Activated CD8-positive, alpha-beta memory T cell treated with anti-CD3 and anti-CD28 coated beads, Interleukin-2, amount 10 ng/mL, durations not matched to agents 7 days and 5 days (primary cell): ENCODE data around the gene ELAC2. TPM values are rescaled to one million over a fixed set of nuclear protein-coding genes. Genes with fewer than 3 reads are reported as not detected.

ENCODE experiments used
- ATAC-seq: fragments of 150-1000 bp; cut with Tn5 transposase; one replicate; pipeline ENCODE4 v1.10.0; 2021; ENCODE audit warnings: moderate library complexity
- CTCF ChIA-PET: fragments of 350-600 bp; sonication (Branson Sonifier 250); formaldehyde crosslinking; loops from one replicate; lab custom pipeline; 2021; ENCODE audit warnings: antibody characterized with exemption; lab: Charles Lee
- DNase-seq: peaks from one replicate; pipeline ENCODE4 v3.0.0-alpha.2; 2020
- H3K27ac Mint-ChIP-seq: one replicate; pipeline ENCODE4 v1.8.0; 2021; ENCODE audit warnings: mild to moderate bottlenecking, mixed read lengths
- H3K27me3 Mint-ChIP-seq: one replicate; pipeline ENCODE4 v1.8.0; 2021; ENCODE audit warnings: mixed read lengths
- H3K36me3 Mint-ChIP-seq: one replicate; pipeline ENCODE4 v1.8.0; 2021; ENCODE audit warnings: mild to moderate bottlenecking, mixed read lengths
- H3K4me1 Mint-ChIP-seq: one replicate; pipeline ENCODE4 v1.8.0; 2021; ENCODE audit warnings: mixed read lengths
- H3K4me3 Mint-ChIP-seq: one replicate; pipeline ENCODE4 v1.8.0; 2021; ENCODE audit warnings: mild to moderate bottlenecking, moderate library complexity, mixed read lengths
- H3K9me3 Mint-ChIP-seq: one replicate; pipeline ENCODE4 v1.8.0; 2022; ENCODE audit warnings: low read depth, mixed read lengths
- total RNA-seq, 2 experiments: library from RNA; stranded (reverse); gene quantifications; one replicate each; pipeline ENCODE4 v1.2.3, GENCODE V29; 2021

ELAC2 gene
- total RNA-seq, 2 experiments from 2014 or later = 67.1 to 89.0 TPM

DNA sequence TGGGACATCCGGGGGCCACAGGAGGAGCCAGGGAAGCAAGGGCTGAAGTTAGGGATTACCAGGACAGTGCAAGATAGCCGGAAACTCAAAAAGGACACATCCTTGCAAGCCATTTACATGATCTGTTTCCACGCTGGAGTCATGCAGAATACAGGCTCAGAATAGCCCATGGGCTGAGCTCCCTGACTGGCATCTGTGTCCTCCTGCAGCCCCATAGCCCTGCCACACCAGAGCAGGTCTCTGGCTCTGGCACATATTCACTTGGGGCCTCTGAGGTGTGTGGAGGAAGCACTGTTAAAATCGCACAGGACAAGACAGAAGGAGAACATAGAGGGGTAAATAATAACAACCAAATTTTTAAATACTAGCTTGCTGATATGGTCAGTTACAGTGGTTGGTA, 65.8 kb downstream of the ELAC2 start:
- Mint-ChIP-seq H3K4me1 (no peaks in the 10 kb centered on the region), H3K27ac (no peak overlapping the region), H3K36me3 (no peaks in the 10 kb centered on the region), H3K27me3 (no peaks in the 10 kb centered on the region), H3K9me3 (no peaks in the 10 kb centered on the region), H3K4me3 (no peak overlapping the region)
- DNase-seq (no peak), ATAC-seq (no peak)
- CTCF ChIA-PET = no interaction called here

DNA sequence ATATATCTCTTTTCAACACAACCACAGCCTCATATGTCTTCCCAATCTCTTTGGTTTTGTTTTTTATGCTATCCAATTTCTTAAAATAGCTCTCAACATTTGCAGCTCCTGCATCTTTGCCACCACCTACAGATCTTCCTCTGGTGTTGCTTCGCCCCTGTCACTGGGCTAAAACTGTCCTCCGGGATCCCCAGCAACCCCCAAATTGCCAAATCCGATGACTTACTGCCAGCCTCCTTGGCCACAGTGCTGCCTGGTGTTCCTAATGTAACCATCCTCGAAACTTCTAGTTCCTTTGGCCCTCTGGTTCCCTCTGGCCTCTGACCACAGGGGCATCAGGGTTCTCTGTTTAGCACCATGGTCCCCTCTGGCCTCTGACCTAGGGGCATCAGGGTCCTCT, 70.8 kb downstream of the ELAC2 start:
- Mint-ChIP-seq H3K4me1 (no peaks in the 10 kb centered on the region), H3K9me3 (no peaks in the 10 kb centered on the region), H3K27me3 (no peaks in the 10 kb centered on the region), H3K4me3 (no peak overlapping the region), H3K27ac (no peak overlapping the region), H3K36me3 (no peaks in the 10 kb centered on the region)
- no peak for DNase-seq
- CTCF ChIA-PET = no interaction called here
- ATAC-seq = no peak

Other genes with a start within 250 kb of the ELAC2 start
- gene ARHGAP44, start 228.5 kb downstream of the ELAC2 start, total RNA-seq = not detected